KOPT-K1 (cell line): ENCODE results near the gene PFN3.
"Not testable (repeated sequence)": the region's sequence is repeated elsewhere in the genome, so short reads cannot be mapped to it uniquely, and the experiment has no call there.

ENCODE experiments used
- H3K27ac ChIP-seq: fragments of 200-600 bp; sonication (generic); 2 replicates; pipeline ENCODE4 v1.5.1; 2016; ENCODE audit warnings: antibody characterized with exemption, mild to moderate bottlenecking, low read depth, low read length; ENCODE audit not compliant: poor library complexity, severe bottlenecking
- H3K36me3 ChIP-seq: fragments of 200-600 bp; sonication (generic); 2 replicates; pipeline ENCODE4 v1.5.1; 2017; ENCODE audit warnings: antibody characterized with exemption, mild to moderate bottlenecking, low read length, moderate library complexity; ENCODE audit not compliant: insufficient read depth
- H3K9me3 ChIP-seq: fragments of 200-600 bp; sonication (generic); 2 replicates; pipeline ENCODE4 v1.5.1; 2017; ENCODE audit warnings: antibody characterized with exemption, low read length, mild to moderate bottlenecking; ENCODE audit not compliant: insufficient read depth, poor library complexity, severe bottlenecking

The PFN3 gene

DNA sequence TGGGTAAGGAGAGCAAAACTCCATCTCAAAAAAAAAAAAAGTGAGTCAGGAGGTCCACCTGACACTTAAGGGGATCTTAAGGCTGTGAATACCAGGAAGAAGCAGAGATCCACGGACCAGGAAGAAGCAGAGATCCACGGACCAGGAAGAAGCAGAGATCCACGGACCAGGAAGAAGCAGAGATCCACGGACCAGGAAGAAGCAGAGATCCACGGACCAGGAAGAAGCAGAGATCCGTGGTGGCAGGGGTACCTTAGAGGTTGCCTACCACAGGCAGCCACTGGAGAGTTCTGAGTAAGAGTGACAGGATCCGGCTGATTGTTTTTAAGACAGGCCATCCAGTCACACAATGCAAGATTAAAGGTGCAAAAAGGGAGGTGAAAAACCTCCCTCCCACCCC lies 20.0 kb upstream of the PFN3 start:
- not testable (repeated sequence) for H3K36me3 ChIP-seq, H3K27ac ChIP-seq, H3K9me3 ChIP-seq

GRCh38 chr5:177419046-177419445 lies 18.6 kb upstream of the PFN3 start:
- no peaks in the 10 kb centered on the region for H3K9me3 ChIP-seq
- no peaks in the 10 kb centered on the region for H3K36me3 ChIP-seq
- no peak overlapping the region for H3K27ac ChIP-seq

DNA sequence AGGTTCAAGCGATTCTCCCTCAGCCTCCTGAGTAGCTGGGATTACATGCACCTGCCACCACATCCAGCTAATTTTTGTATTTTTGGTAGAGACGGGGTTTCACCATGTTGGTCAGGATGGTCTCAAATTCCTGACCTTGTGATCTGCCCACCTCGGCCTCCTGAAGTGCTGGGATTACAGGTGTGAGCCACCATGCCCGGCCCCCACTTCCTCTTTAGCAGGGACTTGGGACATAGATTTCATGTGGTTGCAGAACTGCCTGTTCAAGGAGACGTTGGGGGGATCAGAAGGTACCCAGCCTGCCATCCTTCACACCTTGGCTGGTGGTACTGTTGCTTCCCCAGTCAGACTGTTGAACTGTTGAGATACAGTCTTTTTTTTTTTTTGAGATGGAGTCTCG lies 16.6 kb upstream of the PFN3 start:
- not testable (repeated sequence) for H3K36me3 ChIP-seq, H3K9me3 ChIP-seq, H3K27ac ChIP-seq

DNA sequence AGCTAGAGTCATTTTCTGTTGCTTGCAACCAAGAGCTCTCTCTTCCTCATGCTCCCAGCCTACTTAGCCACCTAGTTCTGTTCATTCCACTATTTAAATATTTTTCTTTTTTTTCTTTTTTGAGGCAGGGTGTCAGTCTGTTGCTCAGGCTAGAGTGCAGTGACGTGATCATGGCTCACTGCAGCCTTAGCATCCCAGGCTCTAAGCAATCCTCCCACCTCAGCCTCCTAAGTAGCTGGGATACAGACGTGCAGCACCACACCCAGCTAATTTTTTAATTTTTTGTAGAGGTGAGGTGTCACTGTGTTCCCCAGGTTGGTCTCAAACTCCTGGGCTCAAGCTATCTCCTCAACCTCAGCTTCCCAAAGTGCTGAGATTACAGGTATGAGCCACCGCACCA lies 14.0 kb upstream of the PFN3 start:
- no peaks in the 10 kb centered on the region for H3K36me3 ChIP-seq
- H3K9me3 ChIP-seq: no peaks in the 10 kb centered on the region
- no peak overlapping the region for H3K27ac ChIP-seq

GRCh38 chr5:177412603-177413233 lies 12.3 kb upstream of the PFN3 start:
- Histone ChIP-seq H3K27ac (peak overlapping the region; percentile 68), H3K36me3 (no peaks in the 10 kb centered on the region), H3K9me3 (no peaks in the 10 kb centered on the region)

- H3K36me3 ChIP-seq: no peaks in the 10 kb centered on the region
- no peaks in the 10 kb centered on the region for H3K9me3 ChIP-seq
- H3K27ac ChIP-seq: peak overlapping the region; percentile 14
These were observed 10.1 kb upstream of the PFN3 start for GRCh38 chr5:177410575-177410974.

- H3K9me3 ChIP-seq: no peaks in the 10 kb centered on the region
- H3K36me3 ChIP-seq: no peaks in the 10 kb centered on the region
- H3K27ac ChIP-seq: no peak within 1 kb of the TSS
These were observed 8.8 kb upstream of the PFN3 start, which contains the start of gene F12 for GRCh38 chr5:177409043-177409801. TSS of gene F12 (minus strand) at chr5:177409564. CDS start at chr5:177409527, 37 bp downstream.

- no peaks in the 10 kb centered on the region for H3K36me3 ChIP-seq
- H3K9me3 ChIP-seq: no peaks in the 10 kb centered on the region
- H3K27ac ChIP-seq: no peak overlapping the region
These were observed 5.3 kb upstream of the PFN3 start for GRCh38 chr5:177405805-177406204.

DNA sequence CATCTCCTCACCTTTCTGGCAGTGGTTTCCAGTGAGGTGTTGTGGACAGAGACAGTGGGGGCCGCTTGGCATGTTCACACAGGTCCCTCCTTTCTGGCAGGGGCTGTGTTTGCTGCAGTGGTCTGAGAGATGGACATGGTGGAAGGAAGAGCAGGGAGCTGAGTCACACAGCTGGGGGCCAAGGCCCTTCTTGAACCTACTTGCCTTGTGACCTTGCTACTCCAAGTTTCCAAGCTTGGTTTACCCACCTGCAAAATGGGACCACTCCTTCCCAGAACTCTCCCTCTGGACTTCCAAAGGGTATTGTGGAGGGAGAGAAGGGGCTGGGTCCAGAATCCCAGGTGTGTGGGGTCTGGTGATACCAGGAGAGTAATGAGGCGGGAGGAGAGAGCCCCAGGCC lies 4.9 kb upstream of the PFN3 start:
- H3K9me3 ChIP-seq: no peaks in the 10 kb centered on the region
- no peak overlapping the region for H3K27ac ChIP-seq
- no peaks in the 10 kb centered on the region for H3K36me3 ChIP-seq

GRCh38 chr5:177404641-177405179 lies 4.2 kb upstream of the PFN3 start:
- H3K9me3 ChIP-seq: no peaks in the 10 kb centered on the region
- no peaks in the 10 kb centered on the region for H3K36me3 ChIP-seq
- H3K27ac ChIP-seq: no peak overlapping the region

DNA sequence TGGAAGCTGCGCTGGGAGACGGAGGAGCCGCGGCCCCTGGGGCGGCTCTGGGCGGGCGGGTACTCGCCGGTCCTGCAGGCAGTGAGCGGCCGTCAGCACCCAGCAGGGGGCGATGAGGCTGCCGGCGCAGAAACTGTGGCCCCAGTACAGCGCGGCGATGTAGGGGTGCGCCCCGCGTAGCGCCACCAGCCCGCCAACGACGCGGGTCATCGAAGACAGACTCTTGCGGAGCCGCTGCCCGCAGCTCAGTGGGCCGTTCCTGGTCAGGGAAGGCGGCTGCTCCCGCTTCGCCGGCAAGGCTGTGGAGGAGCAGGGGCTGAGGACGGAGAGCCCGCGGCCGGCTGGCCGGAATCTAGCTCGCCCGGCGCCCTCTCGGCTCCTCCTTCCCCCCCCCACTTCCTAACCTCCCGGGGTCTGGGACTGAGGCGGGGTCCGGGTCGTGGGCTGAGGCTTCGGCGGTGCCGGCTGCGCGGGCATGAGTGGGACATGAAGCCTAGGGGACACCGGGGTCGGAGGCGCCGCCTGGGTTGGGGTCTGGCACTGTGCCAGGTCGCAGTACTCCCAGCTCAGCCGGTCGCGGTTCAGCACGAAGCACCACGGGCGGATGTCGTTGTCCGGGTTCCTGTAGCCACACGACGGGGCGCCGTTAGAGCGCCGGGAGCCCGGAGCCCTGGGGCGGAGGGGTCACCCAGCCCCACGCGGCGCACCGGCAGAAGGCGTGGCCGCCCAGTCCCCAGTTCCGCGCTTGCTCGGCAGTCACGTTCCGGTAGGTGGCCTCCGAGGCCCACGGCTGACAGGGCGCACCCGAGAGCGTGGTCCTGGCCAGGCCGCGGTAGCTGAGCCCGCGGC lies 3.6 kb upstream of the PFN3 start:
- H3K36me3 ChIP-seq: no peaks in the 10 kb centered on the region
- H3K27ac ChIP-seq: no peak overlapping the region
- no peaks in the 10 kb centered on the region for H3K9me3 ChIP-seq

GRCh38 chr5:177403102-177403791 lies 2.8 kb upstream of the PFN3 start:
- H3K36me3 ChIP-seq: no peaks in the 10 kb centered on the region
- H3K9me3 ChIP-seq: no peaks in the 10 kb centered on the region
- no peak overlapping the region for H3K27ac ChIP-seq

DNA sequence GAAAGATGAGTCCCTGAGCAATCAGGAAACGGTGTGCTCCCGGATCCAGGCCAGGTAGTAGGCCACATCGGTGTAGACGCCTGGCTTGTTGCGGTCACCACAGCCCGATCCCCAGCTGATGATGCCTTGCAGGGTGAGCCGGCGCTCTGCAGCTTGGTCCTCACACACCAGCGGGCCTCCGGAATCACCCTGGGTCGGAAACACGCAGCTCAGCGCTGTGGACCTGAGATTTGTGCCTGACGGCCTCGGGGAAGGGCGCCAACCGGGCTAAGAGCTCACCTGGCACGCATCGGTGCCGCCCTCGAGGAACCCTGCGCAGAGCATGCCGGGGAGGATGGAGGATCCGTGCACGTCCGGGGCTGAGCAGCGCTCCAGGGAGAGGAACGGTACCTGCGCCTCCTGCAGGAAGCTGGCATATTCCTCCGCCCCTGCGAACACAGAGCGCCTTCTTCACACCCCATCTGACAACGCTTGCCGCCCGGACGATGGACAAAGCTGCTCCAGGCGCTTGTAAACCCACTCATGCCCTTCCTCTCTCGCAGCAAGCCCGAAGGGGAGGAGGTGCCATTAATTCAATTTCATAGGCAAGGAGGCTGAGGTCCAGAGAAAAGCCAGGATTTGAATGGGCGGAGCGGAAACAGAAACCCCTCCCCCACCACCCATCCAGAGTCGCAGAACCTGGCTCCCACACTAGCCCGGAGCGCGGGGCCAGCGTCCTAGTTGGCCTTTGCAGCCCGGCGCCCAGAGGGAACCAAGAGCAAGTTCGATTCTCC lies 2.0 kb upstream of the PFN3 start:
- Histone ChIP-seq H3K9me3 (no peaks in the 10 kb centered on the region), H3K36me3 (no peaks in the 10 kb centered on the region), H3K27ac (no peak overlapping the region)

- Histone ChIP-seq H3K36me3 (no peaks in the 10 kb centered on the region), H3K27ac (no peak overlapping the region), H3K9me3 (no peaks in the 10 kb centered on the region)
These were observed 2.5 kb downstream of the PFN3 start for GRCh38 chr5:177397875-177398390.
